MCF 10A (cell line): ENCODE data around the gene NFU1. TPM values are rescaled to one million over a fixed set of nuclear protein-coding genes. Genes with fewer than 3 reads are reported as not detected.

ENCODE experiments used
- BruUV-seq: library from RNA; stranded (reverse); fragments of 400-500 nt; replicated peaks from 2 replicates; lab custom pipeline; 2021; lab: Mats Ljungman, UMichigan
- CTCF ChIA-PET: fragments of 300-600 bp; sonication (Branson Sonifier 250); formaldehyde crosslinking; extraction: SDS; loops from one replicate; lab custom pipeline; 2021; ENCODE audit warnings: antibody characterized with exemption, inconsistent platforms; lab: Yijun Ruan, JAX
- POLR2A ChIA-PET: fragments of 300-600, 350-650 bp; sonication (Branson Sonifier 250); formaldehyde crosslinking; extraction: SDS; loops from one replicate; lab custom pipeline; 2020; ENCODE audit warnings: antibody characterized with exemption, inconsistent platforms; lab: Yijun Ruan, JAX
- DNase-seq: peaks from one replicate; pipeline ENCODE4 v3.0.0-alpha.2; 2018; ENCODE audit not compliant: unreplicated experiment
- H3K27ac Mint-ChIP-seq: one replicate; pipeline ENCODE4 v1.8.0; 2022; ENCODE audit warnings: mild to moderate bottlenecking, low read depth, mixed read lengths; ENCODE audit not compliant: unreplicated experiment
- H3K27me3 Mint-ChIP-seq: one replicate; pipeline ENCODE4 v1.8.0; 2022; ENCODE audit warnings: mixed read lengths; ENCODE audit not compliant: insufficient read depth, unreplicated experiment
- H3K36me3 Mint-ChIP-seq: one replicate; pipeline ENCODE4 v1.8.0; 2022; ENCODE audit warnings: mild to moderate bottlenecking, moderate library complexity, mixed read lengths; ENCODE audit not compliant: insufficient read depth, unreplicated experiment
- H3K4me1 Mint-ChIP-seq: one replicate; pipeline ENCODE4 v1.8.0; 2022; ENCODE audit warnings: mixed read lengths; ENCODE audit not compliant: insufficient read depth, unreplicated experiment
- H3K4me3 Mint-ChIP-seq: one replicate; pipeline ENCODE4 v1.8.0; 2022; ENCODE audit warnings: mild to moderate bottlenecking, moderate library complexity, mixed read lengths; ENCODE audit not compliant: unreplicated experiment
- H3K9me3 Mint-ChIP-seq: one replicate; pipeline ENCODE4 v1.8.0; 2022; ENCODE audit warnings: mixed read lengths; ENCODE audit not compliant: unreplicated experiment
- CTCF ChIP-seq: fragments of 200-600 bp; IDR thresholded peaks from one replicate; pipeline ENCODE4 v1.8.0; 2022; ENCODE audit warnings: antibody characterized with exemption, mild to moderate bottlenecking; ENCODE audit not compliant: unreplicated experiment
- intact Hi-C: fragments of 100-400 bp; cut with micrococcal nuclease; formaldehyde crosslinking; loops from 2 replicates; pipeline ENCODE4 v1.14.1; 2022
- total RNA-seq: library from RNA; stranded (reverse); gene quantifications from 2 replicates; pipeline ENCODE4 v1.2.3, GENCODE V29; 2022

Gene NFU1
- total RNA-seq, 1 experiment from 2014 or later, result 32.3 TPM

GRCh38 chr2:69465513-69466456 is 28.6 kb upstream of the NFU1 start:
- no peak for DNase-seq
- TF ChIP-seq CTCF, result no peak
- no peak overlapping the region for H3K27ac Mint-ChIP-seq
- no peaks in the 10 kb centered on the region for H3K27me3 Mint-ChIP-seq
- ChIA-PET CTCF (interaction anchor here (0.6 to 1.2 kb wide), 4 partner anchors 28 to 249 kb away, joined by 3 read pairs; partner anchors contain the start of gene NFU1), POLR2A (interaction anchor here (0.5 to 1.6 kb wide), 5 partner anchors 8 to 1444 kb away, joined by 3 to 23 read pairs (median 4); partner anchors contain the start of gene NFU1)
- no peaks in the 10 kb centered on the region for H3K9me3 Mint-ChIP-seq
- peaks cover 14% of the 10 kb centered on the region for H3K4me1 Mint-ChIP-seq
- intact Hi-C loops, result no loop called here
- H3K4me3 Mint-ChIP-seq, result no peak overlapping the region
- no TSS peak for BruUV-seq
- peaks cover 12% of the 10 kb centered on the region for H3K36me3 Mint-ChIP-seq

GRCh38 chr2:69464575-69464974 is 27.3 kb upstream of the NFU1 start:
- H3K36me3 Mint-ChIP-seq, result peaks cover 12% of the 10 kb centered on the region
- ChIA-PET CTCF (interaction anchor here (1.2 kb wide), 2 partner anchors 28 to 30 kb away, joined by 3 read pairs; no protein-coding TSS in a partner anchor), POLR2A (interaction anchor here (0.9 to 1.6 kb wide), 5 partner anchors 9 to 56 kb away, joined by 3 to 23 read pairs (median 4); partner anchors contain the start of gene NFU1)
- intact Hi-C loops, result no loop called here
- no peaks in the 10 kb centered on the region for H3K27me3 Mint-ChIP-seq
- no peak overlapping the region for H3K4me3 Mint-ChIP-seq
- no peak for TF ChIP-seq CTCF
- BruUV-seq, result no TSS peak
- peak; percentile 69 for DNase-seq
- peak overlapping the region; percentile 84 for H3K27ac Mint-ChIP-seq
- H3K4me1 Mint-ChIP-seq, result peaks cover 8% of the 10 kb centered on the region
- H3K9me3 Mint-ChIP-seq, result no peaks in the 10 kb centered on the region

GRCh38 chr2:69462780-69463179 is 25.5 kb upstream of the NFU1 start:
- H3K4me1 Mint-ChIP-seq, result peaks cover 8% of the 10 kb centered on the region
- BruUV-seq, result no TSS peak
- DNase-seq, result no peak
- intact Hi-C loops, result no loop called here
- no peak for TF ChIP-seq CTCF
- no peak overlapping the region for H3K4me3 Mint-ChIP-seq
- peaks cover 16% of the 10 kb centered on the region for H3K36me3 Mint-ChIP-seq
- H3K9me3 Mint-ChIP-seq, result no peaks in the 10 kb centered on the region
- no peak overlapping the region for H3K27ac Mint-ChIP-seq
- ChIA-PET CTCF (interaction anchor here (0.7 to 1.2 kb wide), 4 partner anchors 10 to 262 kb away, joined by 3 to 5 read pairs (median 3); partner anchors contain the start of gene NFU1), POLR2A (interaction anchor here (0.7 to 1.5 kb wide), 3 partner anchors 9 to 25 kb away, joined by 3 to 8 read pairs (median 3); partner anchors contain the start of gene NFU1)
- H3K27me3 Mint-ChIP-seq, result no peaks in the 10 kb centered on the region

GRCh38 chr2:69461404-69461803 is 24.2 kb upstream of the NFU1 start:
- intact Hi-C loops, result no loop called here
- no peak for DNase-seq
- CTCF ChIA-PET, result no interaction called here

More at GRCh38 chr2:69461404-69461803, 24.2 kb upstream of the NFU1 start:
- BruUV-seq, result no TSS peak
- Mint-ChIP-seq H3K4me1 (peaks cover 8% of the 10 kb centered on the region), H3K4me3 (no peak overlapping the region), H3K9me3 (no peaks in the 10 kb centered on the region), H3K36me3 (peaks cover 22% of the 10 kb centered on the region), H3K27ac (no peak overlapping the region), H3K27me3 (no peaks in the 10 kb centered on the region)
- POLR2A ChIA-PET, result no interaction called here
- TF ChIP-seq CTCF, result no peak
